Skeletal muscle satellite cell (primary cell): Measurements from ENCODE around the gene TLE4.

Source experiments
- H3K27me3 ChIP-seq: 2 replicates; pipeline ENCODE4 v1.7.0; 2013; ENCODE audit warnings: low read length; ENCODE audit not compliant: control insufficient read depth, insufficient read depth
- H3K36me3 ChIP-seq: 2 replicates; pipeline ENCODE4 v1.7.0; 2013; ENCODE audit warnings: mild to moderate bottlenecking, control low read depth, low read length; ENCODE audit not compliant: insufficient read depth
- H3K4me1 ChIP-seq: 2 replicates; pipeline ENCODE4 v1.7.0; 2013; ENCODE audit warnings: low read length; ENCODE audit not compliant: control insufficient read depth, insufficient read depth
- H3K4me2 ChIP-seq: 2 replicates; pipeline ENCODE4 v1.7.0; 2013; ENCODE audit warnings: mild to moderate bottlenecking, low read length
- H3K4me3 ChIP-seq: 2 replicates; pipeline ENCODE4 v1.7.0; 2013; ENCODE audit warnings: low read length
- H3K9ac ChIP-seq: 2 replicates; pipeline ENCODE4 v1.7.0; 2013; ENCODE audit warnings: mild to moderate bottlenecking, low read depth, low read length, moderate library complexity
- H3K9me3 ChIP-seq: replicated peaks from 2 replicates; pipeline ENCODE4 v1.7.0; 2013; ENCODE audit warnings: mild to moderate bottlenecking, control low read depth, low read length

Gene TLE4

DNA sequence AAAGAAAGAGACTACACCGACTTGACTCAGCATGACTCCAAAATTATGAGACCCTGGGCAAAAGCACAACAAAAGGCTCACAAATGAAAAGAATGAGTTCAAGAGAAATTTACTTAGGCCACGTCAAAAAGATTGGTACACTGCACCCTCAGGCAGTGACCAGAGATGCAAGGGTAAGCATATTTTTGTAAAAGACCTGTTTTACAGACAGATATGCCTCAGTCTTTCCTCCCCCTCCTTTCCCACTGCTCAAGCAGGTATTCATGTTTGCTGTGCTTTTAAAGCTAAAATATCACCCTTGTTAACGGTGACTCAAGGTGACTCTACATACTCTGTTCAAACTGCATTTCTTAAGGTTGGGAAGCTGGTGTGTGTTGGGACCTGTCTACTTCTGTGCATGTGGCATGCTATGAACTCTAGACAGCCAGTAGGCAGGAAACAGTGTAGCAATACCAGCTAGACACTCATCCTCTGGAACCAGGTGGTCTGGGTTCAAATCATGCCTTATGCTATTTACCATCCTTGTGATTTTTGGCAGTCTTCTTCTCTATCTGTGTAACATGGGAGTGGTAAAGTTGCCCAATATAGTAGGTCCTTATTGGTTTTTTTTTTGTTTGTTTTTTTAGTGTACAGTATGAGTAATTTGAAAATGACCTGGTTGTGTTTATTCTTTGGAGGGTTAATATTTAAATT is 98.7 kb downstream of the TLE4 start:
- no peak overlapping the region for H3K9ac ChIP-seq

DNA sequence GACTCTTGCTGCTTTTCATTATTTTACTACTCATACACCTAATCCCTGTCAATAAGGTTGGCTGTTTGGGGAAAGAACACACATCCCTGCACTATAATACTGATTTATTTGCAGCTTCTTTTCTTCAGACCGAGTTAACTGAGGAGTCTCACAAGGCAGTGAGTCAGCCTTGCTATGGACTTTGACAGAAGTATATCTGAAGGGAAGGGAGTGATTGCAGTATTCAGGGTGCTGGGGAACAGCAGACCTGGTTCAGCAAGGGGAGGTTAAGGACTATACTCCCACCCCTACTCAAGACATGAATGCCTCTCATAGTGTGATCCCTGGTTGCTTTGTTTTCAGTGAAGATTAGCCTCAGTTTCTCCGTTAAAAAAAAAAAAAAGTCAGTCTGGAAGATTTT is 99.8 kb downstream of the TLE4 start:
- peaks cover 6% of the 10 kb centered on the region for H3K36me3 ChIP-seq
- H3K27me3 ChIP-seq = no peaks in the 10 kb centered on the region
- no peak overlapping the region for H3K9ac ChIP-seq
- no peak overlapping the region for H3K4me2 ChIP-seq
- H3K4me1 ChIP-seq = peaks cover 15% of the 10 kb centered on the region
- H3K9me3 ChIP-seq = no peaks in the 10 kb centered on the region
- H3K4me3 ChIP-seq = no peak overlapping the region

More for the DNA sequence above, 98.7 kb downstream of the TLE4 start:
- Histone ChIP-seq H3K9me3 (no peaks in the 10 kb centered on the region), H3K27me3 (no peaks in the 10 kb centered on the region), H3K4me1 (peaks cover 16% of the 10 kb centered on the region), H3K4me2 (no peak overlapping the region), H3K4me3 (no peak overlapping the region), H3K36me3 (peaks cover 6% of the 10 kb centered on the region)

DNA sequence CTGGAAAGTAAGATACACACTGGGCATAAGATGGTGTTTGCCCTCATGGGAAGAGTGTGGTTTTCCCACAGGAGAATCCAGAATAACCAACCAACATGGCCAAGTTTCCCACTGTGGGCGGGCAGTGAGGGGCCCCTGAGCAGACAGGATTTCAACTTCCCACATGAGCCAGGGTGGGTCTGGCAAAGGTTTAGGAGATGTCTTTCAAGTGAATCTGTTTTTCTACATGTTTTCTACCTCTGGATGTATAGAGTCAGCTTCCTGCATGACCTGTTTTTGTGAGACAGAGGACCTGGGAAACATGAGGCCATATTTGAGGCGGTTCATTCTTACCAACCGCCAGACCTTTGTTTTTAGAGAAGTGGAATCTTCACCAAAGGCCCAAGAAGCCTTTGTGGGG is 100.5 kb downstream of the TLE4 start:
- H3K4me1 ChIP-seq = peaks cover 15% of the 10 kb centered on the region
- no peaks in the 10 kb centered on the region for H3K9me3 ChIP-seq
- H3K4me2 ChIP-seq = no peak overlapping the region
- H3K27me3 ChIP-seq = no peaks in the 10 kb centered on the region
- H3K4me3 ChIP-seq = no peak overlapping the region
- H3K36me3 ChIP-seq = peaks cover 6% of the 10 kb centered on the region
- no peak overlapping the region for H3K9ac ChIP-seq

GRCh38 chr9:79672891-79673290 is 101.1 kb downstream of the TLE4 start:
- Histone ChIP-seq H3K4me1 (peaks cover 15% of the 10 kb centered on the region), H3K4me3 (no peak overlapping the region), H3K4me2 (no peak overlapping the region), H3K36me3 (peaks cover 6% of the 10 kb centered on the region), H3K27me3 (no peaks in the 10 kb centered on the region), H3K9me3 (no peaks in the 10 kb centered on the region), H3K9ac (no peak overlapping the region)

DNA sequence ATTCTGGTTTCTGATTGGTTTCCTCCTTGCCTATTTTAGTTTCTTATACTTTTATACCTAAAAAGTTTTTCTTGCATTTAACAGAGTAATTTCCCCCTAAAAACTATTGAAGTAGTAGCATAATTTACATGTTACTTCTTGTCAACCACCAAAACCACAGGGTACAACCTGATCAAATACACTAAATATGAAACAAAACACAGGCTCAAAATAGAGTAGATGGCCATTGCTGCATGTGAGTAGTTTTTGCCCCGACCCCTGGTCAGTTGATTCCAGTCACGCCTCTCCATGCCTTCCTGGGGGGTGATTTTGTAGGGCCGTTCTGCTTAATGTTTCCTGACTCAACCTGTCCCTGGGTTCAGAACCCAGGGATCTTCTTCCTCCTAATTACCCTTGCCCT is 101.8 kb downstream of the TLE4 start:
- H3K36me3 ChIP-seq = peaks cover 6% of the 10 kb centered on the region
- peaks cover 10% of the 10 kb centered on the region for H3K4me1 ChIP-seq
- H3K27me3 ChIP-seq = no peaks in the 10 kb centered on the region

GRCh38 chr9:79674052-79674777 is 102.5 kb downstream of the TLE4 start:
- peaks cover 10% of the 10 kb centered on the region for H3K4me1 ChIP-seq

More for the DNA sequence above, 101.8 kb downstream of the TLE4 start:
- Histone ChIP-seq H3K9ac (no peak overlapping the region), H3K4me2 (no peak overlapping the region), H3K9me3 (no peaks in the 10 kb centered on the region), H3K4me3 (no peak overlapping the region)

DNA sequence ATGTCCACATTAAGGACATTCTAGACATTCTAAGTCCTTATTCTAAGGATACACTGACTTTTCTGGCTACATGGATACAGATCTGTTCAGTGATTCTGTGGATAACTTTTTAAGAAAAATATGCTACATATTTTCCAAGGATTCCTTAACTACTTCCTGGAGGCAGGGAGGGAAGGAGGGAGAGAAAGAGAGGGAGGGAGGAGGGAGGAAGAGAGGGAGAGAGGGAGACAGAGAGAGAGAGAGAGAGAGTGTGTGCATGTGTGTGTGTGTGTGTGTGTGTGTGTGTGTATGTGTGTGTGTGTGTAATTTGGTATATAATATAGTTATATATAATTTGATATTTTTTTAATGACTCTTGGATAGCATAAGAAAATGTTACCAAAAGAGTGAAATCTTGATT is 109.8 kb downstream of the TLE4 start:
- H3K9me3 ChIP-seq = no peaks in the 10 kb centered on the region
- peaks cover 40% of the 10 kb centered on the region for H3K4me1 ChIP-seq
- H3K4me3 ChIP-seq = no peak overlapping the region
- no peaks in the 10 kb centered on the region for H3K36me3 ChIP-seq
- H3K27me3 ChIP-seq = no peaks in the 10 kb centered on the region
- no peak overlapping the region for H3K4me2 ChIP-seq
- no peak overlapping the region for H3K9ac ChIP-seq

More at GRCh38 chr9:79674052-79674777, 102.5 kb downstream of the TLE4 start:
- Histone ChIP-seq H3K4me3 (no peak overlapping the region), H3K4me2 (no peak overlapping the region), H3K27me3 (no peaks in the 10 kb centered on the region), H3K9ac (no peak overlapping the region), H3K36me3 (peaks cover 6% of the 10 kb centered on the region), H3K9me3 (no peaks in the 10 kb centered on the region)

DNA sequence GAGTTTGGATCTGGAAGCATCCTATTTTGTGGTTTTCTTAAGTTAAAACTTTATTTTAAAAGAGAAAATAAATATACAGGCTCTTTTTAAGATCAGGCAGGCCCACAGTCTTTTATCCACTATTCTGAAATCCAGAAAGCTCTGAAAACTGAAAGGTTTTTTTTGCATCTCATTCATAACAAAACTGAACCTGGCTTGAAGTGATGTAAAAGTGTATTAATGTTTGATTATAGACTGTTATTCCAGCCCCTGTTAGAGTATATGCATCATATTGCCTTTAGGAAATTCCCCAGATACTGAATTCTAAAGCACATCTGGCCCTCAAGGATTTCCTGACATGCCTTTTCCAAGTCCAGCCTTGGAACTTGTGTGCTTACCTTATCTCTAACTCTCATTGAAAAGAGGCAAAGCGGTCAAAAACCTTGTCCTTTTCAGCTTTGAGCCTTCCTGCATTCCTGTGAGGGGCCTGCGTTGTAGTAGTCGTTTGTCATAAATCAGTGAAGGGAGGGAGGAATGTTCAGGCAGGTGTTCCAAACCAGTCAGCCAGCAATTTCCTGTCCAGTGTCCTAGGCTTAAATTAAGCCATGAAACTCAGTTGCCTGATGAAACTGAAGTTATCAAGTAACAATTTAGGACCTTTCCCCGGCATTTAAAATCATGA is 110.4 kb downstream of the TLE4 start:
- Histone ChIP-seq H3K4me1 (peaks cover 46% of the 10 kb centered on the region), H3K9me3 (no peaks in the 10 kb centered on the region)

GRCh38 chr9:79684059-79684458 is 112.3 kb downstream of the TLE4 start:
- peak overlapping the region; percentile 77 for H3K4me2 ChIP-seq

More for the DNA sequence above, 110.4 kb downstream of the TLE4 start:
- peak overlapping the region; percentile 2 for H3K4me3 ChIP-seq
- H3K36me3 ChIP-seq = no peaks in the 10 kb centered on the region
- H3K4me2 ChIP-seq = peak overlapping the region; percentile 25
- H3K9ac ChIP-seq = no peak overlapping the region
- no peaks in the 10 kb centered on the region for H3K27me3 ChIP-seq

DNA sequence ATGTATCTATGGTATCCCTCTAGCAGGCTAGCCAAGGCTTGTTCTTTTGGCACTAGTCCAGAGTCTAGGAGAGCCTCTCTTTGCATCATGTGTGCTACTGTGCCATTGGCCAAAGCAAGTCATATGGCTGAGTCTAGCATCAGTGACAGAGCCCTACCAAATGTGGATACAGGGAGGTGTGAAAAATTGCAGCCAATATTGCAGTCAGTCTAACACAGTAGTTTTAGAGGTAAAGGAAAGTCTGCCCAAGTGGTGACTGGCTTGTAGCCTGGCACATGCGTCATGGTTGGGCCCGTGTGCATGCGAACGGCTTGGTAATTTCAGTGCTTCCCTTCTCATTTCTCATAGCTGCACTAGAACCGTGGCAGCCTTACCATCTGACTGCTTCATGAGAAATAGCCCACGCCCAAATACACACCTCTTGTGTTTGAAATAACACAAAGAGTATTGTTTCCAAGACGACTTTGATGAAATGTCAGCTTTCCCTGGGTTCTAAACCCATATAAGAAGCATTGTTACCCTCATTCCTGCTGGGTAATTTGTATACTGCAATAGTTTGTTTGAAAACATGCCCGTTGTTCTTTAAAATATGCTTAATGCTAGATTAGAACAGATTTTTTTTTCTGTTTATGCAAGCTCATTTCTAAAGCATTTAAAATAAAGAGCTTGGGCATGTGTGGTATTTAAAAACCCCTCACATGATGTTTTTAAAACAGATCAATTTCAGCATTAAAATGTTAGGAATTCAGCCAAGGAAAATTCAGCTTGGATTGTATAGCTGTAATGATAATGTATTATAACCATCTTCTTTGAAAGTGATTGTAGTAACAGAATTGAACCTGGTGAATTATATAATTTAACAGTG is 113.2 kb downstream of the TLE4 start:
- Histone ChIP-seq H3K4me3 (peak overlapping the region; percentile 49), H3K9ac (peak overlapping the region; percentile 72), H3K9me3 (no peaks in the 10 kb centered on the region), H3K27me3 (no peaks in the 10 kb centered on the region), H3K4me2 (peak overlapping the region; percentile 77), H3K4me1 (peaks cover 53% of the 10 kb centered on the region), H3K36me3 (no peaks in the 10 kb centered on the region)

More at GRCh38 chr9:79684059-79684458, 112.3 kb downstream of the TLE4 start:
- Histone ChIP-seq H3K27me3 (no peaks in the 10 kb centered on the region), H3K9ac (peak overlapping the region; percentile 72), H3K4me1 (peaks cover 53% of the 10 kb centered on the region), H3K4me3 (peak overlapping the region; percentile 49), H3K36me3 (no peaks in the 10 kb centered on the region), H3K9me3 (no peaks in the 10 kb centered on the region)

- peak overlapping the region; percentile 72 for H3K9ac ChIP-seq
- H3K4me3 ChIP-seq = peak overlapping the region; percentile 49
- no peaks in the 10 kb centered on the region for H3K9me3 ChIP-seq
- no peaks in the 10 kb centered on the region for H3K27me3 ChIP-seq
- H3K36me3 ChIP-seq = no peaks in the 10 kb centered on the region
- peak overlapping the region; percentile 77 for H3K4me2 ChIP-seq
- H3K4me1 ChIP-seq = peaks cover 53% of the 10 kb centered on the region
These were observed 113.8 kb downstream of the TLE4 start for GRCh38 chr9:79685577-79685976.
